Measurements from ENCODE around the gene NLGN4X.

DNA sequence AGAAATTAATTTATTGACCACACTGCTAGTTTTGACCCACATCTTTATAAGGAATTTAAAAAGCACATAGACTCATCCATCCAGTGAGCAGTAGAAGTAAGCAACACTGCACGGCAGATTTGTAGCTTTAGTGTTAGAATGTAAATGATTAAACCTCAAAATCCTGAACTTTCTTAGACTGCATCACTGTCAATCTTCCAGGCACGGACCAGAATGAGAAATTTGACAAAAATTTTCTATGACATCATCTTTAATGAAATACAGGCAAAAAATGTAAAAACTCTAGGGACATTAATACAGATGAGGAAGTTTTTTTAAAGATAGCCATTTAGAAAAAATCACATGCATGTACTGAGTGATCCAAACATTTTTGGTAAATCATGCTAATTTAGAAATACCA, 29.2 kb downstream of the NLGN4X start:
- TF ChIP-seq, protein P1, sequence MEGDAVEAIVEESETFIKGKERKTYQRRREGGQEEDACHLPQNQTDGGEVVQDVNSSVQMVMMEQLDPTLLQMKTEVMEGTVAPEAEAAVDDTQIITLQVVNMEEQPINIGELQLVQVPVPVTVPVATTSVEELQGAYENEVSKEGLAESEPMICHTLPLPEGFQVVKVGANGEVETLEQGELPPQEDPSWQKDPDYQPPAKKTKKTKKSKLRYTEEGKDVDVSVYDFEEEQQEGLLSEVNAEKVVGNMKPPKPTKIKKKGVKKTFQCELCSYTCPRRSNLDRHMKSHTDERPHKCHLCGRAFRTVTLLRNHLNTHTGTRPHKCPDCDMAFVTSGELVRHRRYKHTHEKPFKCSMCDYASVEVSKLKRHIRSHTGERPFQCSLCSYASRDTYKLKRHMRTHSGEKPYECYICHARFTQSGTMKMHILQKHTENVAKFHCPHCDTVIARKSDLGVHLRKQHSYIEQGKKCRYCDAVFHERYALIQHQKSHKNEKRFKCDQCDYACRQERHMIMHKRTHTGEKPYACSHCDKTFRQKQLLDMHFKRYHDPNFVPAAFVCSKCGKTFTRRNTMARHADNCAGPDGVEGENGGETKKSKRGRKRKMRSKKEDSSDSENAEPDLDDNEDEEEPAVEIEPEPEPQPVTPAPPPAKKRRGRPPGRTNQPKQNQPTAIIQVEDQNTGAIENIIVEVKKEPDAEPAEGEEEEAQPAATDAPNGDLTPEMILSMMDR (IDR thresholded peaks at IDR 0.05; ENCODE audit: insufficient read depth, low read length, poor library complexity, severe bottlenecking): no peak
- no peak for TF ChIP-seq EZH2phosphoT487 (conservative IDR thresholded peaks at IDR 0.05; ENCODE audit: low read length)

Measured in SU-DHL-6 (cell line).